DND-41 (cell line): ENCODE data around the gene ZNF273.

Experiments used
- ATAC-seq: fragments of 200-7000 bp; cut with Tn5 transposase; 3 replicates; pipeline ENCODE4 v1.9.1; 2021; ENCODE audit warnings: low read depth; ENCODE audit not compliant: insufficient read depth
- DNase-seq: peaks from one replicate; pipeline ENCODE4 v3.0.0-alpha.2; 2020
- H2AFZ ChIP-seq: 2 replicates; pipeline ENCODE4 v1.6.0; 2012; ENCODE audit warnings: low read depth, low read length
- H3K27ac ChIP-seq: 2 replicates; pipeline ENCODE4 v1.5.1; 2012; ENCODE audit warnings: low read length, inconsistent platforms
- H3K27me3 ChIP-seq: fragments of 200-600 bp; sonication (generic); 2 replicates; pipeline ENCODE4 v1.6.0; 2012; ENCODE audit warnings: low read length, mild to moderate bottlenecking, inconsistent platforms; ENCODE audit not compliant: insufficient read depth, poor library complexity
- H3K36me3 ChIP-seq: 2 replicates; pipeline ENCODE4 v1.5.1; 2012; ENCODE audit warnings: low read length, inconsistent platforms; ENCODE audit not compliant: insufficient read depth
- H3K4me1 ChIP-seq: 2 replicates; pipeline ENCODE4 v1.5.1; 2012; ENCODE audit warnings: mild to moderate bottlenecking, low read length; ENCODE audit not compliant: insufficient read depth
- H3K4me2 ChIP-seq: 2 replicates; pipeline ENCODE4 v1.6.0; 2012; ENCODE audit warnings: mild to moderate bottlenecking, moderate library complexity, low read length, inconsistent platforms; ENCODE audit not compliant: insufficient read depth
- H3K4me3 ChIP-seq, 2 experiments: fragments of 200-600 bp in 1 of 2; shearing (Covaris generic) in 1 of 2; 2 replicates each; pipeline ENCODE4 v1.5.1; 2012 to 2016; ENCODE audit warnings: inconsistent platforms in 2 of 2, low read length in 2 of 2, mild to moderate bottlenecking in 2 of 2, low read depth in 1 of 2, moderate library complexity in 1 of 2
- H3K79me2 ChIP-seq: 2 replicates; pipeline ENCODE4 v1.6.0; 2012; ENCODE audit warnings: low read length, inconsistent platforms; ENCODE audit not compliant: insufficient read depth
- H3K9ac ChIP-seq: 2 replicates; pipeline ENCODE4 v1.6.0; 2012; ENCODE audit warnings: low read depth, mild to moderate bottlenecking, inconsistent platforms, low read length, moderate library complexity
- H3K9me3 ChIP-seq: 2 replicates; pipeline ENCODE4 v1.5.1; 2012; ENCODE audit warnings: low read length, moderate library complexity, mild to moderate bottlenecking, inconsistent platforms; ENCODE audit not compliant: insufficient read depth, severe bottlenecking
- H4K20me1 ChIP-seq: 2 replicates; pipeline ENCODE4 v1.6.0; 2012; ENCODE audit warnings: low read length; ENCODE audit not compliant: insufficient read depth
- CTCF ChIP-seq: IDR thresholded peaks from 2 replicates; pipeline ENCODE4 v1.5.1; 2012; ENCODE audit warnings: borderline replicate concordance, low read length, moderate library complexity, mild to moderate bottlenecking; ENCODE audit not compliant: poor library complexity, severe bottlenecking; ENCODE audit errors: extremely low read depth
- EZH2 ChIP-seq: IDR thresholded peaks from 3 replicates; pipeline ENCODE4 v1.6.1; 2012; ENCODE audit warnings: borderline replicate concordance, low read depth, mild to moderate bottlenecking, moderate library complexity, low read length, inconsistent platforms; ENCODE audit not compliant: severe bottlenecking

ZNF273 gene

GRCh38 chr7:64904008-64904407 lies 935 bp downstream of the ZNF273 start:
- peak overlapping the region; percentile 93; the same call in 1 of the 2 replicates for H2AFZ ChIP-seq
- peaks cover 4% of the 10 kb centered on the region; the same call in 1 of the 2 replicates for H4K20me1 ChIP-seq
- no peaks in the 10 kb centered on the region for H3K9me3 ChIP-seq
- ATAC-seq (no peak), DNase-seq (peak; percentile 30)
- H3K4me1 ChIP-seq = peaks cover 48% of the 10 kb centered on the region
- H3K9ac ChIP-seq = peak overlapping the region; percentile 89
- no peaks in the 10 kb centered on the region for H3K27me3 ChIP-seq
- H3K27ac ChIP-seq = peak overlapping the region; percentile 94
- peak overlapping the region; percentile 57 to 87 for H3K4me3 ChIP-seq
- TF ChIP-seq EZH2 (no peak), CTCF (no peak)
- H3K79me2 ChIP-seq = peaks cover 60% of the 10 kb centered on the region
- H3K4me2 ChIP-seq = peak overlapping the region; percentile 61
- H3K36me3 ChIP-seq = peaks cover 26% of the 10 kb centered on the region

GRCh38 chr7:64905133-64905532 lies 2.1 kb downstream of the ZNF273 start:
- H3K4me1 ChIP-seq = peaks cover 48% of the 10 kb centered on the region
- H4K20me1 ChIP-seq = peaks cover 7% of the 10 kb centered on the region; the same call in 1 of the 2 replicates
- H3K9ac ChIP-seq = peak overlapping the region; percentile 89; the same call in 1 of the 2 replicates
- H3K79me2 ChIP-seq = peaks cover 71% of the 10 kb centered on the region
- no peaks in the 10 kb centered on the region for H3K27me3 ChIP-seq
- H3K4me2 ChIP-seq = peak overlapping the region; percentile 61
- H3K27ac ChIP-seq = no peak overlapping the region; the same call in 1 of the 2 replicates
- no peak overlapping the region for H2AFZ ChIP-seq
- TF ChIP-seq CTCF (no peak), EZH2 (no peak)
- DNase-seq = no peak
- H3K4me3 ChIP-seq = peak overlapping the region in 1 of 2 experiments; percentile 87; a peak in 2 of 4 replicates
- peaks cover 32% of the 10 kb centered on the region for H3K36me3 ChIP-seq
- ATAC-seq = no peak
- peaks cover 7% of the 10 kb centered on the region for H3K9me3 ChIP-seq

GRCh38 chr7:64905547-64905946 lies 2.5 kb downstream of the ZNF273 start:
- H3K9ac ChIP-seq = peak overlapping the region; percentile 89; the same call in 1 of the 2 replicates
- peaks cover 48% of the 10 kb centered on the region for H3K4me1 ChIP-seq
- H3K4me3 ChIP-seq = peak overlapping the region in 1 of 2 experiments; percentile 87; a peak in 2 of 4 replicates

More at GRCh38 chr7:64905547-64905946, 2.5 kb downstream of the ZNF273 start:
- Histone ChIP-seq H3K79me2 (peaks cover 75% of the 10 kb centered on the region), H2AFZ (no peak overlapping the region), H3K27me3 (no peaks in the 10 kb centered on the region), H3K27ac (peak overlapping the region; percentile 32), H4K20me1 (peaks cover 7% of the 10 kb centered on the region; the same call in 1 of the 2 replicates), H3K9me3 (peaks cover 10% of the 10 kb centered on the region), H3K4me2 (peak overlapping the region; percentile 61), H3K36me3 (peaks cover 34% of the 10 kb centered on the region)
- TF ChIP-seq EZH2 (no peak), CTCF (no peak)
- no peak for DNase-seq
- ATAC-seq = no peak
